ENCODE measurements around the gene CNOT11. TPM values are rescaled to one million over a fixed set of nuclear protein-coding genes. Genes with fewer than 3 reads are reported as not detected.
"Not testable (repeated sequence)": the region's sequence is repeated elsewhere in the genome, so short reads cannot be mapped to it uniquely, and the experiment has no call there.

Gene CNOT11
- total RNA-seq, 1 experiment from 2014 or later: 57.8 TPM

DNA sequence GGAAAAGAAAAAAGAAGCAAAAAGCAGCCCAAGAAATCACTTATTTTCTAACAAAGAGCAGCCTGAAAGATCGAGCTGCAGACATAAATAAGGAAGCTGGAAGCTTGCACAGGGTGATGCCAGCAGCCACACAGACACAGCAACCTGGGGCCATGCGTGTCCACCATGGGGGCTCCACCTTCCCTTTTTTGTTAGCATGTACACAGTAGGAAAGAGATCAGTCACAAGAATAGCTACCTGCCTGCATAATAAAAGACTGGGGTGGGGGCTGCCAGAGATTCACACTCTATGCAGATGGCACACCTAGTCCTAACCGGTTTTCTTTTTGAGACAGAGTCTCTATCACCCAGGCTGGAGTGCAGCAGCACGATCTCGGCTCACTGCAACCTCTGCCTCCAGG is 2.9 kb upstream of the CNOT11 start:
- intact Hi-C loops (cut with micrococcal nuclease): loop anchor here (5.0 kb wide), 2 partner anchors 137 to 643 kb away; partner anchors contain the start of gene CREG2
- no peak for ATAC-seq
- Histone ChIP-seq H3K36me3 (ENCODE audit: control insufficient read depth in 1 of 2, insufficient read depth in 2 of 2, low read length in 2 of 2) (no peaks in the 10 kb centered on the region), H3K9me2 (ENCODE audit: insufficient read depth) (no peaks in the 10 kb centered on the region), H4K20me1 (ENCODE audit: insufficient read depth) (no peaks in the 10 kb centered on the region), H3K27ac (ENCODE audit: low read depth, low read length) (no peak overlapping the region), H3K4me2 (ENCODE audit: low read length) (no peak overlapping the region), H2AFZ (ENCODE audit: low read depth, low read length, poor library complexity, severe bottlenecking) (no peak overlapping the region), H3K9me3 (ENCODE audit: control insufficient read depth in 1 of 2, insufficient read depth in 1 of 2, low read depth in 1 of 2, low read length in 2 of 2) (no peaks in the 10 kb centered on the region), H3K4me3 (replicated peaks in 1 of 2; ENCODE audit: low read depth in 1 of 2, low read length in 2 of 2) (no peak overlapping the region), H3K27me3 (ENCODE audit: insufficient read depth, low read length) (no peaks in the 10 kb centered on the region), H3K4me1 (ENCODE audit: control insufficient read depth in 1 of 2, insufficient read depth in 2 of 2, low read length in 2 of 2) (peaks cover 11 to 28% of the 10 kb centered on the region in 2 experiments), H3K9ac (ENCODE audit: low read length) (no peak overlapping the region), H3K79me2 (ENCODE audit: insufficient read depth, low read length) (peaks cover 18% of the 10 kb centered on the region)
- CTCF ChIA-PET: interaction anchor here (1.5 kb wide), 1 partner anchor 11 kb away, joined by 4 read pairs; no protein-coding TSS in a partner anchor
- DNase-seq (ENCODE audit: low read depth, low spot score): no peak
- RAD21 ChIA-PET (ENCODE audit: low non-redundant PET in 1 of 2, low total read pairs in 2 of 2, uncharacterized antibody in 2 of 2, unreplicated experiment in 2 of 2): no interaction called here
- POLR2A ChIA-PET: no interaction called here
- BruUV-seq (replicated peaks): no TSS peak
- no peak for TF ChIP-seq SIN3A (IDR thresholded peaks at IDR 0.05; ENCODE audit: low read depth)
- TF ChIP-seq, protein P1, sequence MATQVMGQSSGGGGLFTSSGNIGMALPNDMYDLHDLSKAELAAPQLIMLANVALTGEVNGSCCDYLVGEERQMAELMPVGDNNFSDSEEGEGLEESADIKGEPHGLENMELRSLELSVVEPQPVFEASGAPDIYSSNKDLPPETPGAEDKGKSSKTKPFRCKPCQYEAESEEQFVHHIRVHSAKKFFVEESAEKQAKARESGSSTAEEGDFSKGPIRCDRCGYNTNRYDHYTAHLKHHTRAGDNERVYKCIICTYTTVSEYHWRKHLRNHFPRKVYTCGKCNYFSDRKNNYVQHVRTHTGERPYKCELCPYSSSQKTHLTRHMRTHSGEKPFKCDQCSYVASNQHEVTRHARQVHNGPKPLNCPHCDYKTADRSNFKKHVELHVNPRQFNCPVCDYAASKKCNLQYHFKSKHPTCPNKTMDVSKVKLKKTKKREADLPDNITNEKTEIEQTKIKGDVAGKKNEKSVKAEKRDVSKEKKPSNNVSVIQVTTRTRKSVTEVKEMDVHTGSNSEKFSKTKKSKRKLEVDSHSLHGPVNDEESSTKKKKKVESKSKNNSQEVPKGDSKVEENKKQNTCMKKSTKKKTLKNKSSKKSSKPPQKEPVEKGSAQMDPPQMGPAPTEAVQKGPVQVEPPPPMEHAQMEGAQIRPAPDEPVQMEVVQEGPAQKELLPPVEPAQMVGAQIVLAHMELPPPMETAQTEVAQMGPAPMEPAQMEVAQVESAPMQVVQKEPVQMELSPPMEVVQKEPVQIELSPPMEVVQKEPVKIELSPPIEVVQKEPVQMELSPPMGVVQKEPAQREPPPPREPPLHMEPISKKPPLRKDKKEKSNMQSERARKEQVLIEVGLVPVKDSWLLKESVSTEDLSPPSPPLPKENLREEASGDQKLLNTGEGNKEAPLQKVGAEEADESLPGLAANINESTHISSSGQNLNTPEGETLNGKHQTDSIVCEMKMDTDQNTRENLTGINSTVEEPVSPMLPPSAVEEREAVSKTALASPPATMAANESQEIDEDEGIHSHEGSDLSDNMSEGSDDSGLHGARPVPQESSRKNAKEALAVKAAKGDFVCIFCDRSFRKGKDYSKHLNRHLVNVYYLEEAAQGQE (IDR thresholded peaks at IDR 0.05; ENCODE audit: low read depth): no peak
- no peak for TF ChIP-seq YY1 (IDR thresholded peaks at IDR 0.05; ENCODE audit: extremely low read depth, insufficient replicate concordance, low read depth, low read length)
- TF ChIP-seq JUND (IDR thresholded peaks at IDR 0.05): no peak
- no peak for TF ChIP-seq EGR1 (IDR thresholded peaks at IDR 0.05; ENCODE audit: low read depth)
- no peak for TF ChIP-seq EZH2 (IDR thresholded peaks at IDR 0.05)
- TF ChIP-seq ZFX (IDR thresholded peaks at IDR 0.05): no peak
- no peak for TF ChIP-seq POLR2A (IDR thresholded peaks at IDR 0.05; ENCODE audit: borderline replicate concordance, extremely low read depth, insufficient read depth, insufficient read length)
- TF ChIP-seq POLR2AphosphoS5 (IDR thresholded peaks at IDR 0.05; ENCODE audit: low read depth, low read length): no peak
- TF ChIP-seq, protein P2, sequence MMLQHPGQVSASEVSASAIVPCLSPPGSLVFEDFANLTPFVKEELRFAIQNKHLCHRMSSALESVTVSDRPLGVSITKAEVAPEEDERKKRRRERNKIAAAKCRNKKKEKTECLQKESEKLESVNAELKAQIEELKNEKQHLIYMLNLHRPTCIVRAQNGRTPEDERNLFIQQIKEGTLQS (IDR thresholded peaks at IDR 0.05): no peak
- TF ChIP-seq EZH2phosphoT487 (IDR thresholded peaks at IDR 0.05; ENCODE audit: borderline replicate concordance): no peak
- TF ChIP-seq, protein P3, sequence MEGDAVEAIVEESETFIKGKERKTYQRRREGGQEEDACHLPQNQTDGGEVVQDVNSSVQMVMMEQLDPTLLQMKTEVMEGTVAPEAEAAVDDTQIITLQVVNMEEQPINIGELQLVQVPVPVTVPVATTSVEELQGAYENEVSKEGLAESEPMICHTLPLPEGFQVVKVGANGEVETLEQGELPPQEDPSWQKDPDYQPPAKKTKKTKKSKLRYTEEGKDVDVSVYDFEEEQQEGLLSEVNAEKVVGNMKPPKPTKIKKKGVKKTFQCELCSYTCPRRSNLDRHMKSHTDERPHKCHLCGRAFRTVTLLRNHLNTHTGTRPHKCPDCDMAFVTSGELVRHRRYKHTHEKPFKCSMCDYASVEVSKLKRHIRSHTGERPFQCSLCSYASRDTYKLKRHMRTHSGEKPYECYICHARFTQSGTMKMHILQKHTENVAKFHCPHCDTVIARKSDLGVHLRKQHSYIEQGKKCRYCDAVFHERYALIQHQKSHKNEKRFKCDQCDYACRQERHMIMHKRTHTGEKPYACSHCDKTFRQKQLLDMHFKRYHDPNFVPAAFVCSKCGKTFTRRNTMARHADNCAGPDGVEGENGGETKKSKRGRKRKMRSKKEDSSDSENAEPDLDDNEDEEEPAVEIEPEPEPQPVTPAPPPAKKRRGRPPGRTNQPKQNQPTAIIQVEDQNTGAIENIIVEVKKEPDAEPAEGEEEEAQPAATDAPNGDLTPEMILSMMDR (IDR thresholded peaks at IDR 0.05 in 2 of 3, conservative IDR thresholded peaks at IDR 0.05 in 1 of 3; ENCODE audit: borderline replicate concordance in 1 of 3, insufficient read depth in 1 of 3, low read depth in 2 of 3, low read length in 2 of 3): no peak
- TF ChIP-seq ELF1 (IDR thresholded peaks at IDR 0.05; ENCODE audit: borderline replicate concordance, low read depth): no peak
- no peak for TF ChIP-seq RAD21 (IDR thresholded peaks at IDR 0.05; ENCODE audit: low read depth)
- TF ChIP-seq ZNF274 (IDR thresholded peaks at IDR 0.05; ENCODE audit: low read depth, low read length): no peak
- TF ChIP-seq, protein P4, sequence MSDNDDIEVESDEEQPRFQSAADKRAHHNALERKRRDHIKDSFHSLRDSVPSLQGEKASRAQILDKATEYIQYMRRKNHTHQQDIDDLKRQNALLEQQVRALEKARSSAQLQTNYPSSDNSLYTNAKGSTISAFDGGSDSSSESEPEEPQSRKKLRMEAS (IDR thresholded peaks at IDR 0.05): no peak

DNA sequence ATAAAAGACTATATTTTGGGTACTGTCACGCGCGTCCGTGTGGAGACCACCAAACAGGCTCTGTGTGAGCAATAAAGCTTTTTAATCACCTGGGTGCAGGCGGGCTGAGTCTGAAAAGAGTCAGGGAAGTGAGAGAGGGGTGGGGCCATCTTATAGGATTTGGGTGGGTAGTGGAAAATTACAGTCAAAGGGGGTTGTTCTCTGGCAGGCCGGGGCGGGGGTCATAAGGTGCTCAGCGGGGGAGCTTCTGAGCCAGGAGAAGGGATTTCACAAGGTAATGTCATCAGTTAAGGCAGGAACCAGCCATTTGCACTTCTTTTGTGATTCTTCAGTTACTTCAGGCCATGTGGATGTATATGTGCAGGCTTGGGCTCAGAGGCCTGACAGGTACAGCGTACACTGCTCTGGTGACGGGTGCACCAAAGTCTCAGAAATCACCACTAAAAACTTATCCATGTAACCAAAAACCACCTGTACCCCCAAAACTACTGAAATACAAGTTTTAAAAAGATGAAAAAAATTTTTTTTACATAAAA is 1.4 kb upstream of the CNOT11 start:
- H3K4me3 ChIP-seq (replicated peaks in 1 of 2; ENCODE audit: low read depth in 1 of 2, low read length in 2 of 2); H4K20me1 ChIP-seq (ENCODE audit: insufficient read depth); H3K9ac ChIP-seq (ENCODE audit: low read length); H3K9me3 ChIP-seq (ENCODE audit: control insufficient read depth in 1 of 2, insufficient read depth in 1 of 2, low read depth in 1 of 2, low read length in 2 of 2); H3K27ac ChIP-seq (ENCODE audit: low read depth, low read length); DNase-seq (ENCODE audit: low read depth, low spot score); BruUV-seq (replicated peaks); H3K27me3 ChIP-seq (ENCODE audit: insufficient read depth, low read length); H2AFZ ChIP-seq (ENCODE audit: low read depth, low read length, poor library complexity, severe bottlenecking); ATAC-seq; H3K36me3 ChIP-seq (ENCODE audit: control insufficient read depth in 1 of 2, insufficient read depth in 2 of 2, low read length in 2 of 2); H3K9me2 ChIP-seq (ENCODE audit: insufficient read depth); RAD21 ChIA-PET (ENCODE audit: low non-redundant PET in 1 of 2, low total read pairs in 2 of 2, uncharacterized antibody in 2 of 2, unreplicated experiment in 2 of 2): not testable (repeated sequence)
- H3K4me2 ChIP-seq (ENCODE audit: low read length): peak overlapping the region; percentile 97
- CTCF ChIA-PET: interaction anchor here (0.6 to 1.5 kb wide), 5 partner anchors 11 to 657 kb away, joined by 3 to 8 read pairs (median 3); no protein-coding TSS in a partner anchor
- H3K79me2 ChIP-seq (ENCODE audit: insufficient read depth, low read length): peaks cover 32% of the 10 kb centered on the region
- intact Hi-C loops (cut with micrococcal nuclease): loop anchor here (5.0 kb wide), 2 partner anchors 136 to 644 kb away; partner anchors contain the start of gene CREG2
- POLR2A ChIA-PET: interaction anchor here (2.1 kb wide), 1 partner anchor 46 kb away, joined by 5 read pairs; no protein-coding TSS in a partner anchor
- peaks cover 16 to 42% of the 10 kb centered on the region in 2 experiments for H3K4me1 ChIP-seq (ENCODE audit: control insufficient read depth in 1 of 2, insufficient read depth in 2 of 2, low read length in 2 of 2)

All from HCT116 (cell line).